A549 (cell line): ENCODE data around the gene TMEM164. TPM values are rescaled to one million over a fixed set of nuclear protein-coding genes. Genes with fewer than 3 reads are reported as not detected.

Experiments
- ATAC-seq, 2 experiments: fragments of 200-7000 bp in 1 of 2; fragments of >200 bp in 1 of 2; cut with Nextera tagmentation in 1 of 2; cut with Tn5 transposase in 1 of 2; 3 replicates each; pipeline versions ENCODE4 v1.8.0 to v1.9.1; 2018 to 2020; ENCODE audit warnings: mild to moderate bottlenecking in 1 of 2, moderate library complexity in 1 of 2
- CTCF ChIA-PET: fragments of 300-600 bp; sonication (Branson Sonifier 250); formaldehyde crosslinking; extraction: SDS; loops from one replicate; lab custom pipeline; 2021; ENCODE audit warnings: antibody characterized with exemption, inconsistent platforms; lab: Yijun Ruan, JAX
- POLR2A ChIA-PET: fragments of 350-600 bp; formaldehyde crosslinking; extraction: SDS; loops from one replicate; lab custom pipeline; 2021; ENCODE audit warnings: antibody characterized with exemption, inconsistent platforms; lab: Yijun Ruan, JAX
- DNase-seq, 2 experiments: peaks; one replicate each; pipeline versions ENCODE4 v3.0.0 to v3.0.0-alpha.2; 2011 to 2016; ENCODE audit warnings: low read depth in 1 of 2, low spot score in 1 of 2
- FAIRE-seq: peaks from 2 replicates; lab custom pipeline; 2011; peaks lifted over from hg19 to GRCh38; lab: Jason Lieb, UNC
- H3K27ac ChIP-seq, 2 experiments: fragments of >200 bp; sonication (Bioruptor Twin); formaldehyde crosslinking; 3 replicates each; pipeline ENCODE4 v1.5.1; 2016 to 2017
- H3K4me1 ChIP-seq: fragments of >200 bp; sonication (Bioruptor Twin); formaldehyde crosslinking; 3 replicates; pipeline ENCODE4 v1.6.1; 2016
- H3K4me2 ChIP-seq: fragments of >200 bp; sonication (Bioruptor Twin); formaldehyde crosslinking; 3 replicates; pipeline ENCODE4 v1.6.1; 2016
- H3K4me3 ChIP-seq: fragments of >200 bp; sonication (Bioruptor Twin); formaldehyde crosslinking; 3 replicates; pipeline ENCODE4 v1.5.1; 2016
- H3K9me3 ChIP-seq: fragments of >200 bp; sonication (Bioruptor Twin); formaldehyde crosslinking; 3 replicates; pipeline ENCODE4 v1.6.1; 2016
- CBX2 ChIP-seq: fragments of 200-600 bp; sonication (generic); IDR thresholded peaks from 2 replicates; pipeline ENCODE4 v1.6.1; 2016; ENCODE audit warnings: low read depth, mild to moderate bottlenecking, borderline replicate concordance
- CHD2 ChIP-seq: fragments of 150-350 bp; IDR thresholded peaks from 2 replicates; pipeline ENCODE4 v1.6.1; 2014; ENCODE audit warnings: low read length; ENCODE audit not compliant: partially characterized antibody
- CTCF ChIP-seq: fragments of >200 bp; sonication (Bioruptor Twin); formaldehyde crosslinking; IDR thresholded peaks from 3 replicates; pipeline ENCODE4 v1.5.1; 2016
- EP300 ChIP-seq, 2 experiments: fragments of >200 bp; sonication (Bioruptor Twin); formaldehyde crosslinking; IDR thresholded peaks; 2 replicates in 1 of 2; 3 replicates in 1 of 2; pipeline ENCODE4 v1.6.1; 2016 to 2017
- ESRRA ChIP-seq: fragments of 150-350 bp; IDR thresholded peaks from 2 replicates; pipeline ENCODE4 v1.6.1; 2014; ENCODE audit warnings: mild to moderate bottlenecking, low read length, borderline replicate concordance
- FOSB ChIP-seq: fragments of 250-450 bp; sonication (Bioruptor Pico); IDR thresholded peaks from 2 replicates; pipeline ENCODE4 v1.5.0; 2020; ENCODE audit warnings: mild to moderate bottlenecking, moderate library complexity
- GATA3 ChIP-seq: IDR thresholded peaks from 2 replicates; pipeline ENCODE4 v1.6.1; 2012; ENCODE audit warnings: borderline replicate concordance
- HDAC2 ChIP-seq: fragments of 200-600 bp; sonication (generic); IDR thresholded peaks from 2 replicates; pipeline ENCODE4 v1.6.1; 2016
- HMGXB4 ChIP-seq: fragments of 250-450 bp; sonication (Bioruptor Pico); IDR thresholded peaks from 2 replicates; pipeline ENCODE4 v1.5.0; 2021; ENCODE audit warnings: mild to moderate bottlenecking, moderate library complexity, borderline replicate concordance
- HOXA7 ChIP-seq: fragments of 250-450 bp; sonication (Bioruptor Pico); IDR thresholded peaks from 2 replicates; pipeline ENCODE4 v1.5.0; 2020; ENCODE audit warnings: mild to moderate bottlenecking, moderate library complexity
- HOXB5 ChIP-seq: fragments of 250-450 bp; sonication (Bioruptor Pico); IDR thresholded peaks from 2 replicates; pipeline ENCODE4 v1.5.0; 2020; ENCODE audit warnings: mild to moderate bottlenecking, moderate library complexity
- JUN ChIP-seq, 2 experiments: fragments of >200 bp; sonication (Bioruptor Twin); formaldehyde crosslinking; IDR thresholded peaks; 2 replicates in 1 of 2; 3 replicates in 1 of 2; pipeline ENCODE4 v1.6.1; 2016 to 2017
- KDM1A ChIP-seq: fragments of 200-600 bp; sonication (generic); IDR thresholded peaks from 2 replicates; pipeline ENCODE4 v1.6.1; 2016; ENCODE audit warnings: low read depth, mild to moderate bottlenecking
- MAFK ChIP-seq: fragments of 450-650 bp; IDR thresholded peaks from 2 replicates; pipeline ENCODE4 v1.6.1; 2014; ENCODE audit not compliant: partially characterized antibody
- MYC ChIP-seq: IDR thresholded peaks from 2 replicates; pipeline ENCODE4 v1.6.1; 2012; ENCODE audit warnings: mild to moderate bottlenecking, inconsistent platforms, low read length, improper control_type of control experiment, borderline replicate concordance
- POLR2A ChIP-seq: IDR thresholded peaks from 2 replicates; pipeline ENCODE4 v1.6.1; 2012; ENCODE audit warnings: mild to moderate bottlenecking, low read length
- POLR2AphosphoS2 ChIP-seq: conservative IDR thresholded peaks from 2 replicates; pipeline ENCODE4 v1.6.1; 2012; ENCODE audit warnings: low read length, improper control_type of control experiment, inconsistent platforms
- RARB ChIP-seq: fragments of 250-450 bp; sonication (Bioruptor Pico); IDR thresholded peaks from 2 replicates; pipeline ENCODE4 v1.8.0; 2021; ENCODE audit warnings: mild to moderate bottlenecking, moderate library complexity
- RCOR1 ChIP-seq: fragments of 150-350 bp; IDR thresholded peaks from 2 replicates; pipeline ENCODE4 v1.6.1; 2014; ENCODE audit warnings: antibody characterized with exemption, low read length, low read depth
- RFX5 ChIP-seq: fragments of 450-650 bp; IDR thresholded peaks from 2 replicates; pipeline ENCODE4 v1.7.1; 2014; ENCODE audit warnings: antibody characterized with exemption, mild to moderate bottlenecking, moderate library complexity
- ZC3H11A ChIP-seq: fragments of 450-650 bp; IDR thresholded peaks from 2 replicates; pipeline ENCODE4 v1.6.1; 2014; ENCODE audit warnings: antibody characterized with exemption, mild to moderate bottlenecking
- WGBS: methylation state at CpG from one replicate; pipeline ENCODE4 v1.1.6; 2017; ENCODE audit errors: missing lambda C conversion rate; 5-methylcytosine and 5-hydroxymethylcytosine counted together
- polyA plus RNA-seq, 4 experiments: library from polyadenylated mRNA; depleted of rRNA in 3 of 4; stranded (reverse); fragments of >200 nt; fragmentation: RNase III in 1 of 4; extraction: RNeasy Plus Mini Kit Qiagen cat#74134 plus additional on column Dnase treatment in 1 of 4; gene quantifications; 2 replicates in 3 of 4; 3 replicates in 1 of 4; pipeline ENCODE4 v1.2.3, GENCODE V29; 2011 to 2017

TMEM164 gene
- polyA plus RNA-seq, 2 of the 4 experiments (the other 2 are of a cell fraction): 32.0 to 43.7 TPM

DNA sequence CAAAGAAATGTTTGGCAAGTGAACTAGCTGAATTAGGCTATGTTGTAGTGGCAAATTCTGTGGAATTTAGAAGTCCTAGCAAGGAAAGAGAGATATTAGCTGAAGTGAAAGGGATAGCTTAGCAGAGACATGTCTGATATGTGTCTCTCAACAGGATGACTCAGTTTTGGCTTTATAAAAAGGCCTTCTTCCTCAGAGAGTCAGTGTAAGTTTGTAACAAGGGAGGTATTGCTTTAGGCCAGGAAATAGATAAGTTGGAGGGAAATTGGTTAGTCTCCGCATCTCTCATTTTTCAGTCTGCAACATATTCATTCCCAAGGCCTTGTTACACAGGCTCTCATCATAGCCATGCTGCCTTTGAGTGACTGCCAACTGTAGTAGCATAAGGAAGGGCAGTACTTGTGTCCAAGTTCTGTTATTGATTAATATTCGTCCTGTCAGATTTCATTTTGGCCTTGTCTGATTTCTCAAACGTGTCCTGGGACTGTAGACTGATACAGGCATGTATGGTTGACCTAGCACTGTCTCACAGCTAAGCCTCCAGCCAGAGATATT lies 4.0 kb downstream of the TMEM164 start:
- FAIRE-seq (no peak), ATAC-seq (no peak), DNase-seq (no peak)
- Histone ChIP-seq H3K27ac (peak overlapping the region in 1 of 2 experiments; percentile 33; a peak in 1 of 6 replicates), H3K4me3 (no peak overlapping the region), H3K4me1 (peaks cover 40% of the 10 kb centered on the region), H3K9me3 (no peaks in the 10 kb centered on the region), H3K4me2 (peak overlapping the region; percentile 33; the same call in 2 of the 3 replicates)
- ChIA-PET POLR2A (interaction anchor here (0.7 kb wide), 1 partner anchor 80 kb away, joined by 3 read pairs; no protein-coding TSS in a partner anchor), CTCF (interaction anchor here (0.7 to 3.1 kb wide), 2 partner anchors 139 to 344 kb away, joined by 3 to 11 read pairs; no protein-coding TSS in a partner anchor)
- WGBS: 91% methylated on average over 3 of the region's 3 CpGs
- TF ChIP-seq CTCF (no peak), FOSB (CRISPR knock-in tag) (no peak), MAFK (no peak), RCOR1 (no peak), JUN (IDR thresholded peaks at IDR 0.05) (no peak), POLR2AphosphoS2 (no peak), GATA3 (no peak), ZC3H11A (no peak), HOXA7 (CRISPR knock-in tag) (no peak), ESRRA (no peak), EP300 (IDR thresholded peaks at IDR 0.05) (no peak), KDM1A (no peak), CBX2 (no peak), MYC (no peak), RARB (CRISPR knock-in tag) (no peak), RFX5 (no peak), HDAC2 (no peak)

DNA sequence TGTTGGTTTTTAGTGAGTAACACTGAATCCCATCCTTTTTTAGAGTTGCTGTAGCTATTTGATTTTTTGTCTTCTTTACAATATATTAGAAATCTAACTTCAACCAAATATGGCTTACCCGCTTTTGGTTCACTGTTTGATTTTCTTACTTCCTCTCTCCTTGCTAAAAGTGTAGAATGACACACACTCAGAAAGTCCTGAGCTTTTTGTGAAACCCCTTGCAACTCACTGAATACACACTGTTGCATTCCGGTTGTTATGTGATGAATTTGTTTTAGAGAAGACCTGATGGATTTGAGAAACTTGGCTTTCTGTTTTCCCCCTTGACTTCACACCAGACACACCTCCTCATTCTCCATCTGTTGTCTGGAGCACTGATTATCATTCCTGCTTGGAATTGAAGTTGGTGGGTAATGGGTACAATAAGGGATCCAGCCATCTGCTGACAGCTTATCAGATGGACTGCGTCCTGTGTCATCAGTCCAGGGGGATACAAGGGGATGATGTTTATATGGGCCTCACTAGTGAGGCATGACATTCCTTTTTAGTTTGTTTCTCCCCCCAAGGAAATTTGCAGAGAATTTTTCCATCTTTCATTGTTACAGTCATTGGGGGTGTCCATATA lies 5.2 kb downstream of the TMEM164 start:
- Histone ChIP-seq H3K9me3 (no peaks in the 10 kb centered on the region), H3K4me3 (no peak overlapping the region), H3K27ac (no peak overlapping the region), H3K4me2 (no peak overlapping the region), H3K4me1 (peaks cover 39% of the 10 kb centered on the region)
- TF ChIP-seq HOXA7 (CRISPR knock-in tag) (no peak), RCOR1 (no peak), HOXB5 (CRISPR knock-in tag) (no peak)
- 92% methylated on average over 3 of the region's 3 CpGs for WGBS
- no peak for ATAC-seq
- ChIA-PET POLR2A (no interaction called here), CTCF (interaction anchor here (3.1 kb wide), 1 partner anchor 138 kb away, joined by 11 read pairs; no protein-coding TSS in a partner anchor)
- no peak for FAIRE-seq
- no peak for DNase-seq

DNA sequence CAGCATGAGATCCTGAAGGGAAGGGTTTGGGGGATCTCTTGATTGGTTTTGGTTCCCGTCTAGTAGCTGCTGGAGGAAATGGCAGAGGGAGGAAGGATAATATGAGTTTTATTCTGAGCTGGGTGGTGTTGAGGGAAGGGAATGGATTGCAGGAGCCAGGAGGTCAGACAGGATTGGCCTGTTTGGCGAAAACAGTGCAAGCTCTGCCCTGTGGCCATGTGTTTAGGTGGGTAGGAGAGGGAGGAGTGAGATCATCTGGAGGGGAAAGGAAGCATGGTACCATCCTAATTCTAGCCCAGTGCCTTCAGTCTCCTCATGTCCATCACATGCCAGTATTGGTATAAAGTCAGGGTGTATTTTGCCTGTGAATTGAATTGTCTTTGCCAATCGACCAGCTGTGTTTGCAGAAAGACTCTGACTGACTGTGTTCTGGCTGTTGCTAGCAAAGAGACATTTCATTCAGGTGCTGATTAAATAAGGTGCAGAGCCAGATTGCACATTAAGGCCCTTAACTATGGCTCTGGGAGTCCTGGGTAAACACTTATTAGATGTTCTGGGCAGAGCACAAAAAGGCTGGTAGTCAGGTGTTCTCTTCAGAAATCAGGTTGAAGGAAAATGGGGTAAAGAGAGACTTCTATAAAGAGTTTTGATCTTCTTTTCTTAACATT lies 10.0 kb downstream of the TMEM164 start:
- TF ChIP-seq CHD2: no peak
- TF ChIP-seq GATA3: no peak
- no peak for TF ChIP-seq POLR2A
- no peak for TF ChIP-seq HMGXB4 (CRISPR knock-in tag)
- TF ChIP-seq, all 56 proteins: peak for 0
- DNase-seq (no peak), FAIRE-seq (no peak)

More for the DNA sequence above, 10.0 kb downstream of the TMEM164 start:
- ATAC-seq: no peak
- no peak overlapping the region for H3K4me3 ChIP-seq
- H3K27ac ChIP-seq: no peak overlapping the region
- peaks cover 9% of the 10 kb centered on the region for H3K4me1 ChIP-seq
- no peak overlapping the region for H3K4me2 ChIP-seq
- CTCF ChIA-PET: no interaction called here
- POLR2A ChIA-PET: no interaction called here
- WGBS: 86% methylated on average over 3 of the region's 3 CpGs
- H3K9me3 ChIP-seq: no peaks in the 10 kb centered on the region
